Ascending aorta (tissue), 2 donors: ENCODE data around the gene POGK. TPM values are rescaled to one million over a fixed set of nuclear protein-coding genes. Genes with fewer than 3 reads are reported as not detected.

Experiments
- DNase-seq, 2 donors: peaks; one replicate each; pipeline ENCODE4 v3.0.0-alpha.2; 2019; ENCODE audit warnings: low spot score in 2 of 2
- H3K27ac ChIP-seq, 2 donors: fragments of 200-600 bp; sonication (generic); one replicate each; pipeline ENCODE4 v1.5.1; 2016 to 2017; ENCODE audit warnings: mild to moderate bottlenecking in 1 of 2
- H3K27me3 ChIP-seq: fragments of 200-600 bp; sonication (generic); one replicate; pipeline ENCODE4 v1.5.1; 2017
- H3K36me3 ChIP-seq, 2 donors: fragments of 200-600 bp; sonication (generic); one replicate each; pipeline ENCODE4 v1.5.1; 2016
- H3K4me1 ChIP-seq, 2 donors: fragments of 200-600 bp; sonication (generic); one replicate each; pipeline ENCODE4 v1.5.1; 2016 to 2017; ENCODE audit warnings: mild to moderate bottlenecking in 1 of 2
- H3K4me3 ChIP-seq, 2 donors: fragments of 200-600 bp; sonication (generic); one replicate each; pipeline ENCODE4 v1.5.1; 2016 to 2017; ENCODE audit warnings: mild to moderate bottlenecking in 1 of 2
- H3K9me3 ChIP-seq, 2 donors: fragments of 200-600 bp; sonication (generic); one replicate each; pipeline ENCODE4 v1.5.1; 2016
- intact Hi-C: fragments of 100-400 bp; cut with DNase I; formaldehyde crosslinking; loops from one replicate; pipeline ENCODE4 v1.15.1; 2023
- total RNA-seq: library from RNA; depleted of rRNA; stranded (reverse); fragments of >200 nt; gene quantifications from one replicate; pipeline ENCODE4 v1.1.0, GENCODE V29; 2016
- TF ChIP-seq, protein P1 (sequence below), 3 experiments: fragments of 200-600 bp in 2 of 3; fragments of 450-650 bp in 1 of 3; sonication (generic) in 2 of 3; IDR thresholded peaks; one replicate each; pipeline ENCODE4 v1.5.1; 2016 to 2019; ENCODE audit warnings: antibody characterized with exemption in 3 of 3, mild to moderate bottlenecking in 1 of 3, moderate library complexity in 1 of 3

The POGK gene, protein sequence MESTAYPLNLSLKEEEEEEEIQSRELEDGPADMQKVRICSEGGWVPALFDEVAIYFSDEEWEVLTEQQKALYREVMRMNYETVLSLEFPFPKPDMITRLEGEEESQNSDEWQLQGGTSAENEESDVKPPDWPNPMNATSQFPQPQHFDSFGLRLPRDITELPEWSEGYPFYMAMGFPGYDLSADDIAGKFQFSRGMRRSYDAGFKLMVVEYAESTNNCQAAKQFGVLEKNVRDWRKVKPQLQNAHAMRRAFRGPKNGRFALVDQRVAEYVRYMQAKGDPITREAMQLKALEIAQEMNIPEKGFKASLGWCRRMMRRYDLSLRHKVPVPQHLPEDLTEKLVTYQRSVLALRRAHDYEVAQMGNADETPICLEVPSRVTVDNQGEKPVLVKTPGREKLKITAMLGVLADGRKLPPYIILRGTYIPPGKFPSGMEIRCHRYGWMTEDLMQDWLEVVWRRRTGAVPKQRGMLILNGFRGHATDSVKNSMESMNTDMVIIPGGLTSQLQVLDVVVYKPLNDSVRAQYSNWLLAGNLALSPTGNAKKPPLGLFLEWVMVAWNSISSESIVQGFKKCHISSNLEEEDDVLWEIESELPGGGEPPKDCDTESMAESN
- 10.2 TPM for total RNA-seq

DNA sequence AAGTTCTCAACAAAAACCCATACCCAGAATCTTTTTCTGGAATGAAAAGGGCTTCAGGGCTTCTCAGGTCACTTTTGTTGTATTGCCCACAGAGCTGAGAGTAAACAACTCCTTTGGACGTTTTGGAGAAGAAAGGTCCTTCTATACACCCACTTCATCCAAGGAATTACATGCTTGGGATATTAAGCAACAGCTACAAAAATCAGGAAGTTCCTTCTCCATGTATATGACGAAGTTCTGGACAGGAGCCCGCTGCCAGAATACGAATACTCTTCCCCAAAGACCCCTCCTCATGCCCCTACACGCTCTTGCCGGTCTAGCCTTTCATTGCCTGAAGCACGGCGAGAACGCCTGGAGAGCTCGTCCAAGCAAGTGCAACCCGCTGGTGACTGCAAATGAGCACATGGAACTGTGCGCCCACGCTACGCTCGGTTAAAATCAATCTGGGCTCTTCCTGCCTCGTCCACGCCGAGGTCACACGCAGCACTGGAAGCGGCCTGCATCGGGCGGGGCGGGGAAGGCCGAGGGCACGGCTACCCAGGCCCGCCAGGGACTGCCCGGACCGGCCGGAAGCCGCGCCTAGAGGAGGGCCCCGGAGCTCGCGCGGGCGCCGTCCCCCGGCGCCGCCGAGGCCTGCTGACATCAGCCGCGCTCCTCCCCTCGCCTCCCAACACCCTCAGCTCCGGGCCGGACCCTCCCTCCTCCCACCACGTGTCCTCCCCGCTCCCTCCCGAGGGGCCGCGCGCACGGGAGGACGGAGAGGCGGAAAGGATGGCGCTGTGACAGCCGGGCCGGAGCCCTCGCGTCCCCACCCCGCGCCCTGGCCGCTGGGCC is at the start of gene POGK:
TSS of gene POGK (plus strand) at position 710 of the 834 bp plus-strand sequence. CDS start 1,482 bp downstream, outside the sequence.
- Histone ChIP-seq H3K9me3 (no peaks in the 10 kb centered on the region), H3K27me3 (no peaks in the 10 kb centered on the region), H3K27ac (peak within 1 kb of the TSS; percentile 88 to 93), H3K4me1 (peaks cover 14 to 42% of the 10 kb centered on the region in 2 donors), H3K4me3 (peak within 1 kb of the TSS; percentile 74 to 80), H3K36me3 (peaks cover 25 to 31% of the 10 kb centered on the region in 2 donors)
- DNase-seq = peak; percentile 66 to 95
- intact Hi-C loops = loop anchor here (1.0 to 5.0 kb wide), 4 partner anchors 37 to 1242 kb away; partner anchors contain the start of genes CREG1 and TADA1
- TF ChIP-seq, protein P1, sequence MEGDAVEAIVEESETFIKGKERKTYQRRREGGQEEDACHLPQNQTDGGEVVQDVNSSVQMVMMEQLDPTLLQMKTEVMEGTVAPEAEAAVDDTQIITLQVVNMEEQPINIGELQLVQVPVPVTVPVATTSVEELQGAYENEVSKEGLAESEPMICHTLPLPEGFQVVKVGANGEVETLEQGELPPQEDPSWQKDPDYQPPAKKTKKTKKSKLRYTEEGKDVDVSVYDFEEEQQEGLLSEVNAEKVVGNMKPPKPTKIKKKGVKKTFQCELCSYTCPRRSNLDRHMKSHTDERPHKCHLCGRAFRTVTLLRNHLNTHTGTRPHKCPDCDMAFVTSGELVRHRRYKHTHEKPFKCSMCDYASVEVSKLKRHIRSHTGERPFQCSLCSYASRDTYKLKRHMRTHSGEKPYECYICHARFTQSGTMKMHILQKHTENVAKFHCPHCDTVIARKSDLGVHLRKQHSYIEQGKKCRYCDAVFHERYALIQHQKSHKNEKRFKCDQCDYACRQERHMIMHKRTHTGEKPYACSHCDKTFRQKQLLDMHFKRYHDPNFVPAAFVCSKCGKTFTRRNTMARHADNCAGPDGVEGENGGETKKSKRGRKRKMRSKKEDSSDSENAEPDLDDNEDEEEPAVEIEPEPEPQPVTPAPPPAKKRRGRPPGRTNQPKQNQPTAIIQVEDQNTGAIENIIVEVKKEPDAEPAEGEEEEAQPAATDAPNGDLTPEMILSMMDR (IDR thresholded peaks at IDR 0.05) = no peak

DNA sequence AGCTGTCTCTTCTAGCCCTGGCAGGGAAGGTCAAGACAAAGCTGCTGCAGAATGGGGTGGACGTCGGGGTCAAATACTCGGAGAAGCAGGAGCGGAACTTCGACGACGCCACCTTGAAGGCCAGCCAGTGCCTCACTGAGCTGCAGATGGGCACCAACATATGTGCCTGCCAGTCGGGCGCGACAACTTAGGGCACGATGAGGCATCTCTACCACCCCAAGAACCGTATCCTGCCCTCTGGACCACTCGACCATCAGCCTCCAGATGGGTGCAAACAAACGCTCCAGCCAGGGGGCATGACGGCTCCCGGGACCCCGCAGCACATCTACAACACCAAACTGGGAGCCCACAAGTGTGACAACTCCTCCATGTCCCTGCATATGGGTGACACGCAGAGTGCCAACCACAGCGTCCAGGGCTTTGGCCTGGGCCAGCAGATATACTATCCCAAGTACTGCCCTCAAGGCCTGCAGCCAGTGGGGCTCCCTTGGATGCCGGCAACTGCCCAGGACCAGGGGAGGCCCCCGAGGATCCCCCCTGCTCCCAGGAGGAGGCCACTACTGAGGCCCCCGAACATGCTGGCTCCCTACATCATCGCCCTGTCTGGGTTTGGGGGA is 42.5 kb upstream of the POGK start:
- TF ChIP-seq, protein P1 (IDR thresholded peaks at IDR 0.05) = no peak
- intact Hi-C loops = no loop called here
- Histone ChIP-seq H3K27me3 (no peaks in the 10 kb centered on the region), H3K9me3 (no peaks in the 10 kb centered on the region), H3K4me3 (no peak overlapping the region), H3K4me1 (no peaks in the 10 kb centered on the region), H3K36me3 (no peaks in the 10 kb centered on the region), H3K27ac (no peak overlapping the region)
- DNase-seq = no peak

DNA sequence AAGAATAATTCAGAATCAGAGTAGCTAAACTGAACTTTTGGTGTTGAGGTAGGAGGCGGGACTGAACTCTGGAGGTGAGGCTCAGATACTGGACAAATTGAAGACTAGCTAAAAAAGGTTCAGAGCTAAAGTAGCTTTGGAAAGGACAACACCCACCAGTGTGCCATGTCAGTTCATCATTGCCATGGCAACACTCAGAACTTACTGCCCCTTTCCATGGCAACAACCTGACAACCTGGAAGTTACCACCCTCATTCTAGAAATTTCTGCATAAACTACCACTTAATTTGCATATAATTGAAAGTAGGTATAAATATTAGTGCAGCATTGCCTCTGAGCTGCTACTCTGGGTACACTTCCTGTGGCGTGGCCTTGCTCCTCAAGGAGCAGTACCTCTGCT is 30.3 kb upstream of the POGK start:
- Histone ChIP-seq H3K4me3 (no peak overlapping the region), H3K27ac (no peak overlapping the region), H3K4me1 (no peaks in the 10 kb centered on the region), H3K9me3 (no peaks in the 10 kb centered on the region), H3K36me3 (no peaks in the 10 kb centered on the region), H3K27me3 (no peaks in the 10 kb centered on the region)
- no peak for DNase-seq
- TF ChIP-seq, protein P1 (IDR thresholded peaks at IDR 0.05) = no peak
- intact Hi-C loops = no loop called here

DNA sequence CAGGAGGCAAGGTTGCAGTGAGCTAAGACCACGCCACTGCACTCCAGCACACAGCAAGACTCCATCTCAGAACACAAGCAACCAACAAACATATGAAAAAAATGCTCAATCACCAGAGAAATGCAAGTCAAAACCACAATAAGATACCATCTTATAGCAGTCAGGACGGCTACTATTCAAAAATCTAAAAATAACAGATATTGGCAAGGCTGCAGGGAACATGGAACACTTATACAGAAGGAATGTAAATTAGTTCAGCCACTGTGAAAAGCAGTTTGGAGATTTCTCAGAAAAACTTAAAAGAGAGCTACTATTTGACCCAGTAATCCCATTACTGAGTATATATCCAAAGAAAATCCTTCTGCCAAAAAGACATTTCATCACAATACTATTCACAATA is 27.6 kb upstream of the POGK start:
- DNase-seq = no peak
- no peak overlapping the region for H3K4me3 ChIP-seq
- intact Hi-C loops = no loop called here
- no peaks in the 10 kb centered on the region for H3K9me3 ChIP-seq
- no peaks in the 10 kb centered on the region for H3K4me1 ChIP-seq
- no peaks in the 10 kb centered on the region for H3K36me3 ChIP-seq
- TF ChIP-seq, protein P1 (IDR thresholded peaks at IDR 0.05) = no peak
- H3K27ac ChIP-seq = no peak overlapping the region
- H3K27me3 ChIP-seq = no peaks in the 10 kb centered on the region

DNA sequence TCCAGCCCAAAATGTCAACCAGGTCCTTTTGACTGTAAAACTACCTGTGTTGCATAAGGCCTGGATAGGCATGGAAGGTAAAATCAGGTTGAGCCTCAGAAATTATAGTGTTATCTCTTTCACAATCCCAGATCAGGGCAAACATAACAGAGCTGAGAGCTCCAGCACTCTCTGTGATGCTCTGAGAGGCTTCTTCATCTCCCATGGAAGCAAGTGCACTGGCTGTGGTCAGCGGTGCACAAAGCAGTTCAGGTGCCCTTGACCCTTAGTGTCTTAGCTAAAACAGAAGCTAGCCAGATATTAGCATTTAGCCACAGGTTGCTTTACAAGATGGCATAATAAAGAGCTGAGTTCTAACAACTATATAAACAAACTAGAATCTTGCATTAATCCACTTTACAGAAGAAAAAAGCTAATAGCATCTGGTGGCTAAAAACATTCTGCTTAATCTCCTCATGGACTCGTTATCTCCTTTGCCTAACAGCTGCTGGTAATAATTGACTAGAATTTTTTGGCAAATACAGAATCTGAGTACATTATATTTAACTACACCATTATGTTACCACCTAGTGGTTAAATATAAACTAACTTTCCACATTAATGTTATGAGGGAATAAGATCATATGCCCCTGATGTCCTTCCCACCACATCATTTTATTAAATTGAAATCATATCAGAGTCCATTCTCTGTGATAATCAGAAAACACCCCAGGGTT is 25.6 kb upstream of the POGK start:
- Histone ChIP-seq H3K36me3 (no peaks in the 10 kb centered on the region), H3K4me3 (no peak overlapping the region), H3K9me3 (no peaks in the 10 kb centered on the region), H3K4me1 (no peaks in the 10 kb centered on the region), H3K27me3 (no peaks in the 10 kb centered on the region), H3K27ac (no peak overlapping the region)
- TF ChIP-seq, protein P1 (IDR thresholded peaks at IDR 0.05) = no peak
- intact Hi-C loops = no loop called here
- no peak for DNase-seq
